SK-N-SH treated with all-trans-retinoic acid at 6 μM for 48 hours (cell line): Measurements from ENCODE around the gene SYNE1.

Experiments
- ARNTL ChIP-seq: fragments of 450-650 bp; formaldehyde crosslinking; IDR thresholded peaks from 2 replicates; pipeline ENCODE4 v1.5.0; 2020; ENCODE audit warnings: low read depth, mild to moderate bottlenecking, moderate library complexity, borderline replicate concordance
- ESRRG ChIP-seq: fragments of 250-450 bp; sonication (Bioruptor Pico); IDR thresholded peaks from 2 replicates; pipeline ENCODE4 v1.6.1; 2021; ENCODE audit warnings: mild to moderate bottlenecking
- GLIS3 ChIP-seq: fragments of 250-450 bp; sonication (Bioruptor Pico); IDR thresholded peaks from 2 replicates; pipeline ENCODE4 v1.5.0; 2020; ENCODE audit warnings: mild to moderate bottlenecking, moderate library complexity
- OSR1 ChIP-seq: fragments of 250-450 bp; sonication (Bioruptor Pico); IDR thresholded peaks from 2 replicates; pipeline ENCODE4 v1.8.0; 2022; ENCODE audit warnings: moderate library complexity, mild to moderate bottlenecking, inconsistent platforms
- PPARA ChIP-seq: fragments of 250-450 bp; sonication (Bioruptor Pico); IDR thresholded peaks from 2 replicates; pipeline ENCODE4 v1.5.0; 2020; ENCODE audit warnings: mild to moderate bottlenecking, borderline replicate concordance
- TCF4 ChIP-seq: fragments of 250-450 bp; sonication (Bioruptor Pico); IDR thresholded peaks from 2 replicates; pipeline ENCODE4 v1.8.0; 2021; ENCODE audit warnings: mild to moderate bottlenecking, moderate library complexity, borderline replicate concordance
- ZC3H10 ChIP-seq: fragments of 250-450 bp; sonication (Bioruptor Pico); IDR thresholded peaks from 2 replicates; pipeline ENCODE4 v1.5.1; 2021; ENCODE audit warnings: mild to moderate bottlenecking, moderate library complexity
- ZFP30 ChIP-seq: fragments of 450-650 bp; formaldehyde crosslinking; IDR thresholded peaks from 2 replicates; pipeline ENCODE4 v1.5.0; 2022; ENCODE audit warnings: mild to moderate bottlenecking, moderate library complexity
- ZNF565 ChIP-seq: fragments of 450-650 bp; formaldehyde crosslinking; conservative IDR thresholded peaks from 2 replicates; pipeline ENCODE4 v1.5.0; 2020; ENCODE audit warnings: low read depth, mild to moderate bottlenecking, moderate library complexity
- ZNF70 ChIP-seq: fragments of 450-650 bp; formaldehyde crosslinking; IDR thresholded peaks from 2 replicates; pipeline ENCODE4 v1.5.0; 2020; ENCODE audit warnings: mild to moderate bottlenecking, moderate library complexity
- TF ChIP-seq, protein P1 (sequence below): fragments of 250-450 bp; sonication (Bioruptor Pico); IDR thresholded peaks from 2 replicates; pipeline ENCODE4 v1.8.0; 2020; ENCODE audit warnings: mild to moderate bottlenecking, moderate library complexity, borderline replicate concordance
- TF ChIP-seq, protein P2 (sequence below): fragments of 250-450 bp; sonication (Bioruptor Pico); IDR thresholded peaks from 2 replicates; pipeline ENCODE4 v1.5.1; 2021; ENCODE audit warnings: mild to moderate bottlenecking, moderate library complexity
- TF ChIP-seq, protein P3 (sequence below): fragments of 250-450 bp; sonication (Bioruptor Pico); IDR thresholded peaks from 2 replicates; pipeline ENCODE4 v1.5.1; 2020; ENCODE audit warnings: low read depth, mild to moderate bottlenecking, moderate library complexity

DNA sequence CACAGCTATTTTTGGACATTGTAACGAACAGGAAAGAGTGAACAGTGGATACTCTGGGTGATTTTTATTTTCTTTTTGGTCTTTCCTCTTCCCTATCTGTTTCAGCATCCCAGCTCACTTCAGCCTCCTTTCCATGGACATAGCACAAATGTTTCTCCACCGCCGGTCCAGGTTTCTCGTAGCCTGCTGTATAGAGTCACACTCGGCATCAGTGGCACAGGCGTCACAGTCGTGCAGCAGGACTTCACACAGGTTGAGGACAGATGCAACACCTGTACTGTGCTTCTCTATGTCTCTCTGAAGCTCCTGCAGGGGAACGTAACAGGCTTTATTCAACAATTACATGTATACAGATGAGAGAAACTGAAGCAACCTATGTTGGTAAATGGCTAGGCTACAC lies 481.4 kb downstream of the SYNE1 start:
- TF ChIP-seq ZNF565: no peak
- TF ChIP-seq GLIS3 (CRISPR knock-in tag): no peak
- TF ChIP-seq, protein P1, sequence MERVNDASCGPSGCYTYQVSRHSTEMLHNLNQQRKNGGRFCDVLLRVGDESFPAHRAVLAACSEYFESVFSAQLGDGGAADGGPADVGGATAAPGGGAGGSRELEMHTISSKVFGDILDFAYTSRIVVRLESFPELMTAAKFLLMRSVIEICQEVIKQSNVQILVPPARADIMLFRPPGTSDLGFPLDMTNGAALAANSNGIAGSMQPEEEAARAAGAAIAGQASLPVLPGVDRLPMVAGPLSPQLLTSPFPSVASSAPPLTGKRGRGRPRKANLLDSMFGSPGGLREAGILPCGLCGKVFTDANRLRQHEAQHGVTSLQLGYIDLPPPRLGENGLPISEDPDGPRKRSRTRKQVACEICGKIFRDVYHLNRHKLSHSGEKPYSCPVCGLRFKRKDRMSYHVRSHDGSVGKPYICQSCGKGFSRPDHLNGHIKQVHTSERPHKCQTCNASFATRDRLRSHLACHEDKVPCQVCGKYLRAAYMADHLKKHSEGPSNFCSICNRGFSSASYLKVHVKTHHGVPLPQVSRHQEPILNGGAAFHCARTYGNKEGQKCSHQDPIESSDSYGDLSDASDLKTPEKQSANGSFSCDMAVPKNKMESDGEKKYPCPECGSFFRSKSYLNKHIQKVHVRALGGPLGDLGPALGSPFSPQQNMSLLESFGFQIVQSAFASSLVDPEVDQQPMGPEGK (CRISPR knock-in tag): no peak
- TF ChIP-seq, protein P2, sequence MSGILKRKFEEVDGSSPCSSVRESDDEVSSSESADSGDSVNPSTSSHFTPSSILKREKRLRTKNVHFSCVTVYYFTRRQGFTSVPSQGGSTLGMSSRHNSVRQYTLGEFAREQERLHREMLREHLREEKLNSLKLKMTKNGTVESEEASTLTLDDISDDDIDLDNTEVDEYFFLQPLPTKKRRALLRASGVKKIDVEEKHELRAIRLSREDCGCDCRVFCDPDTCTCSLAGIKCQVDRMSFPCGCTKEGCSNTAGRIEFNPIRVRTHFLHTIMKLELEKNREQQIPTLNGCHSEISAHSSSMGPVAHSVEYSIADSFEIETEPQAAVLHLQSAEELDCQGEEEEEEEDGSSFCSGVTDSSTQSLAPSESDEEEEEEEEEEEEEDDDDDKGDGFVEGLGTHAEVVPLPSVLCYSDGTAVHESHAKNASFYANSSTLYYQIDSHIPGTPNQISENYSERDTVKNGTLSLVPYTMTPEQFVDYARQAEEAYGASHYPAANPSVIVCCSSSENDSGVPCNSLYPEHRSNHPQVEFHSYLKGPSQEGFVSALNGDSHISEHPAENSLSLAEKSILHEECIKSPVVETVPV (CRISPR knock-in tag): no peak
- TF ChIP-seq ARNTL (CRISPR knock-in tag): no peak
- no peak for TF ChIP-seq OSR1 (CRISPR knock-in tag)
- TF ChIP-seq, protein P3, sequence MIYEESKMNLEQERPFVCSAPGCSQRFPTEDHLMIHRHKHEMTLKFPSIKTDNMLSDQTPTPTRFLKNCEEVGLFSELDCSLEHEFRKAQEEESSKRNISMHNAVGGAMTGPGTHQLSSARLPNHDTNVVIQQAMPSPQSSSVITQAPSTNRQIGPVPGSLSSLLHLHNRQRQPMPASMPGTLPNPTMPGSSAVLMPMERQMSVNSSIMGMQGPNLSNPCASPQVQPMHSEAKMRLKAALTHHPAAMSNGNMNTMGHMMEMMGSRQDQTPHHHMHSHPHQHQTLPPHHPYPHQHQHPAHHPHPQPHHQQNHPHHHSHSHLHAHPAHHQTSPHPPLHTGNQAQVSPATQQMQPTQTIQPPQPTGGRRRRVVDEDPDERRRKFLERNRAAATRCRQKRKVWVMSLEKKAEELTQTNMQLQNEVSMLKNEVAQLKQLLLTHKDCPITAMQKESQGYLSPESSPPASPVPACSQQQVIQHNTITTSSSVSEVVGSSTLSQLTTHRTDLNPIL (CRISPR knock-in tag): no peak
- no peak for TF ChIP-seq ZNF70 (CRISPR knock-in tag)
- no peak for TF ChIP-seq TCF4 (CRISPR knock-in tag)
- TF ChIP-seq ZFP30 (CRISPR knock-in tag): no peak
- no peak for TF ChIP-seq PPARA (CRISPR knock-in tag)
- TF ChIP-seq ESRRG (CRISPR knock-in tag): no peak
- no peak for TF ChIP-seq ZC3H10
